Astrocyte (in vitro differentiated cells and primary cell): ENCODE measurements around the gene ANO2. TPM values are rescaled to one million over a fixed set of nuclear protein-coding genes. Genes with fewer than 3 reads are reported as not detected.

ENCODE experiments used
- DNase-seq: peaks from one replicate; pipeline ENCODE4 v3.0.0-alpha.2; 2010; ENCODE audit warnings: low read depth
- FAIRE-seq: peaks from 2 replicates; lab custom pipeline; 2011; peaks lifted over from hg19 to GRCh38; lab: Jason Lieb, UNC
- H2AFZ ChIP-seq: 2 replicates; pipeline ENCODE4 v1.6.0; 2012; ENCODE audit warnings: low read depth, low read length, inconsistent platforms
- H3K27ac ChIP-seq: 2 replicates; pipeline ENCODE4 v1.5.1; 2011; ENCODE audit warnings: low read depth, low read length, inconsistent platforms
- H3K27me3 ChIP-seq: 2 replicates; pipeline ENCODE4 v1.6.0; 2011; ENCODE audit warnings: low read length, inconsistent platforms; ENCODE audit not compliant: insufficient read depth
- H3K36me3 ChIP-seq: 2 replicates; pipeline ENCODE4 v1.5.1; 2011; ENCODE audit warnings: low read length, inconsistent platforms; ENCODE audit not compliant: insufficient read depth
- H3K4me1 ChIP-seq: 2 replicates; pipeline ENCODE4 v1.5.1; 2011; ENCODE audit warnings: low read length, inconsistent platforms; ENCODE audit not compliant: insufficient read depth
- H3K4me2 ChIP-seq: 2 replicates; pipeline ENCODE4 v1.6.0; 2012; ENCODE audit warnings: low read length, inconsistent platforms
- H3K4me3 ChIP-seq: 2 replicates; pipeline ENCODE4 v1.5.1; 2011; ENCODE audit warnings: low read depth, mild to moderate bottlenecking, low read length, inconsistent platforms; ENCODE audit not compliant: insufficient read depth
- H3K79me2 ChIP-seq: 2 replicates; pipeline ENCODE4 v1.6.0; 2012; ENCODE audit warnings: mild to moderate bottlenecking, low read length, inconsistent platforms; ENCODE audit not compliant: insufficient read depth
- H3K9ac ChIP-seq: 2 replicates; pipeline ENCODE4 v1.6.0; 2012; ENCODE audit warnings: mild to moderate bottlenecking, low read length, inconsistent platforms
- H3K9me3 ChIP-seq: 2 replicates; pipeline ENCODE4 v1.5.1; 2012; ENCODE audit warnings: low read depth, mild to moderate bottlenecking, low read length, inconsistent platforms; ENCODE audit not compliant: insufficient read depth
- H4K20me1 ChIP-seq: 2 replicates; pipeline ENCODE4 v1.6.0; 2012; ENCODE audit warnings: low read length, inconsistent platforms; ENCODE audit not compliant: insufficient read depth
- H3K27ac Mint-ChIP-seq: one replicate; pipeline ENCODE4 v1.8.0; 2021; ENCODE audit warnings: mild to moderate bottlenecking, mixed read lengths; ENCODE audit not compliant: unreplicated experiment
- H3K27me3 Mint-ChIP-seq: one replicate; pipeline ENCODE4 v1.8.0; 2021; ENCODE audit warnings: low read depth, mixed read lengths; ENCODE audit not compliant: unreplicated experiment
- H3K36me3 Mint-ChIP-seq: one replicate; pipeline ENCODE4 v1.8.0; 2021; ENCODE audit warnings: low read depth, mixed read lengths; ENCODE audit not compliant: unreplicated experiment
- H3K4me1 Mint-ChIP-seq: one replicate; pipeline ENCODE4 v1.8.0; 2021; ENCODE audit warnings: low read depth, mixed read lengths; ENCODE audit not compliant: unreplicated experiment
- H3K4me3 Mint-ChIP-seq: one replicate; pipeline ENCODE4 v1.8.0; 2021; ENCODE audit warnings: mild to moderate bottlenecking, moderate library complexity, mixed read lengths; ENCODE audit not compliant: unreplicated experiment
- H3K9me3 Mint-ChIP-seq: one replicate; pipeline ENCODE4 v1.8.0; 2021; ENCODE audit warnings: mild to moderate bottlenecking, mixed read lengths; ENCODE audit not compliant: unreplicated experiment
- CTCF ChIP-seq: IDR thresholded peaks from 2 replicates; pipeline ENCODE4 v1.5.1; 2011; ENCODE audit warnings: low read depth, mild to moderate bottlenecking, inconsistent platforms, low read length, moderate library complexity; ENCODE audit not compliant: insufficient read depth
- EZH2 ChIP-seq: IDR thresholded peaks from 2 replicates; pipeline ENCODE4 v1.6.1; 2012; ENCODE audit warnings: mild to moderate bottlenecking, low read length, inconsistent platforms; ENCODE audit not compliant: insufficient read depth
- total RNA-seq: library from RNA; stranded (reverse); gene quantifications from 2 replicates; pipeline ENCODE4 v1.2.1, GENCODE V29; 2021

The ANO2 gene
- total RNA-seq, 1 donor from 2014 or later, result 0.93 TPM

GRCh38 chr12:5633106-5633505 lies 312.0 kb downstream of the ANO2 start:
- H3K27ac Mint-ChIP-seq, result no peak overlapping the region
- no peak overlapping the region for H3K27ac ChIP-seq
- H3K9me3 ChIP-seq, result peaks cover 3% of the 10 kb centered on the region
- H3K36me3 ChIP-seq, result no peaks in the 10 kb centered on the region
- no peaks in the 10 kb centered on the region for H4K20me1 ChIP-seq
- H3K36me3 Mint-ChIP-seq, result no peaks in the 10 kb centered on the region
- H3K9ac ChIP-seq, result no peak overlapping the region
- no peak for DNase-seq
- no peak overlapping the region for H2AFZ ChIP-seq
- no peak for TF ChIP-seq EZH2
- no peak for TF ChIP-seq CTCF
- peaks cover 5% of the 10 kb centered on the region for H3K9me3 Mint-ChIP-seq
- peaks cover 43% of the 10 kb centered on the region for H3K27me3 Mint-ChIP-seq
- no peaks in the 10 kb centered on the region for H3K4me1 ChIP-seq
- no peak overlapping the region for H3K4me2 ChIP-seq
- H3K79me2 ChIP-seq, result no peaks in the 10 kb centered on the region
- H3K4me3 ChIP-seq, result no peak overlapping the region
- FAIRE-seq, result no peak
- no peak overlapping the region for H3K4me3 Mint-ChIP-seq
- H3K4me1 Mint-ChIP-seq, result peaks cover 15% of the 10 kb centered on the region
- H3K27me3 ChIP-seq, result no peaks in the 10 kb centered on the region

- no peaks in the 10 kb centered on the region for H3K36me3 Mint-ChIP-seq
- peaks cover 43% of the 10 kb centered on the region for H3K27me3 Mint-ChIP-seq
- Histone ChIP-seq H3K9ac (no peak overlapping the region), H3K36me3 (no peaks in the 10 kb centered on the region), H3K4me3 (no peak overlapping the region), H3K4me2 (no peak overlapping the region), H4K20me1 (no peaks in the 10 kb centered on the region), H3K4me1 (no peaks in the 10 kb centered on the region), H2AFZ (no peak overlapping the region), H3K27ac (no peak overlapping the region), H3K79me2 (no peaks in the 10 kb centered on the region), H3K9me3 (peaks cover 3% of the 10 kb centered on the region), H3K27me3 (no peaks in the 10 kb centered on the region)
- no peak overlapping the region for H3K27ac Mint-ChIP-seq
- DNase-seq (no peak), FAIRE-seq (no peak)
- H3K4me1 Mint-ChIP-seq, result peaks cover 15% of the 10 kb centered on the region
- no peak overlapping the region for H3K4me3 Mint-ChIP-seq
- TF ChIP-seq EZH2 (no peak), CTCF (no peak)
- peaks cover 5% of the 10 kb centered on the region for H3K9me3 Mint-ChIP-seq
Measured at GRCh38 chr12:5632453-5632852, 312.6 kb downstream of the ANO2 start.

- H3K27ac Mint-ChIP-seq, result no peak overlapping the region
- TF ChIP-seq CTCF (no peak), EZH2 (no peak)
- Histone ChIP-seq H3K27me3 (no peaks in the 10 kb centered on the region), H3K4me1 (no peaks in the 10 kb centered on the region), H3K4me2 (no peak overlapping the region), H3K9ac (no peak overlapping the region), H4K20me1 (no peaks in the 10 kb centered on the region), H3K27ac (no peak overlapping the region), H2AFZ (no peak overlapping the region), H3K4me3 (no peak overlapping the region), H3K9me3 (peaks cover 3% of the 10 kb centered on the region), H3K36me3 (no peaks in the 10 kb centered on the region), H3K79me2 (no peaks in the 10 kb centered on the region)
- peaks cover 43% of the 10 kb centered on the region for H3K27me3 Mint-ChIP-seq
- H3K9me3 Mint-ChIP-seq, result peaks cover 5% of the 10 kb centered on the region
- DNase-seq (no peak), FAIRE-seq (no peak)
- peaks cover 8% of the 10 kb centered on the region for H3K4me1 Mint-ChIP-seq
- H3K36me3 Mint-ChIP-seq, result no peaks in the 10 kb centered on the region
- no peak overlapping the region for H3K4me3 Mint-ChIP-seq
Measured at GRCh38 chr12:5631497-5631896, 313.6 kb downstream of the ANO2 start.
